GM12874 (cell line): ENCODE measurements around the gene SELENOW.

ENCODE experiments used
- CTCF ChIP-seq: IDR thresholded peaks from 2 replicates; pipeline ENCODE4 v1.5.1; 2011; ENCODE audit warnings: low read depth, mild to moderate bottlenecking, control low read depth, low read length, moderate library complexity; ENCODE audit not compliant: insufficient read depth

SELENOW gene

DNA sequence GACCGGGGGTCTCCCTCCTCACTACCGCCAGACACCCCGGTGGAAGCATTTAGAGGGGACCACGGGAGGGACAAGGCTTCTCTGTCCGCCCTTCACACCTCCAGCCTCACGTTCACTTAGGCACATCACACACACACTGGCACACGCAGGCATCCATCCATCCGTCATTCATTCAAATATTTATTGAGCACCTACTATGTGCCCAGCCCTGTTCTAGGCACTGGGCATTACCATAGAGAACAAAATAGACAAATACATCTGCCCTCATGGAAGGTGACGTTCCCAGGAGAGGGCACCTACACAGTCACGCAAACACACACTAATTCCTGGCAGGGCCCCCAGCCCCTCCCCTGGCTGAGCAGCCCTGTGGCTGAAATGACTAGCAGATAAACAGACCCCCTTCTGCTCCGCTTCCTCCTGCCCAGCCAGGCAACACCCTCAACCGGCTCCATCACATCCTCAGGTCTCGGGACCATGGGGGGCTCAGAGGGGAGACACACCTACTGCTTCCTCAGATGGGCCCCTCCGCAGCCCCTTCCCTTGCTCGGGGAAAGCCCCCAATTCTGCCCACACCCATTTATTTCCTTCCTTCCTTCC, 36.9 kb upstream of the SELENOW start:
- no peak for TF ChIP-seq CTCF

DNA sequence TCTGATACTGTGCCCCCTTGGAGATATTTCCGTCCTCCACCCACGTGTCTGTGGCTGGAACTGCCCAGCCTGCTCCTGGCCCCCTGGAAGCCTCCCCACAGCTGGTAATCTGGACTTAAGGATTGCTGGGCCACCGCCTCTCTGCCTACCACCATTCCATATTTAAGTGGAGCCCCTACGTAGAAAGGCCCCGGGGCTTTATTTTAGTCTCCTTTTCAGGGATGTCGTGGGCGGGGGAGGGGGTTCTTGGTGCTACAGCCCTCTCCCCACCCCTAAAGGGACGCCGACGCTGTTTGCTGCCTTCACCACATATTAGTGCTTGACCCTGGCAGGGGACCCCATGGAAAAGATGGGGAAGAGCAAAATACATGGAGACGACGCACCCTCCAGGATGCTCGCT, 35.9 kb upstream of the SELENOW start:
- TF ChIP-seq CTCF = no peak

- TF ChIP-seq CTCF = no peak
Measured at GRCh38 chr19:47745010-47745901, 33.2 kb upstream of the SELENOW start, which contains the start of gene NOP53. TSS of gene NOP53 (plus strand) at chr19:47745546. CDS start at chr19:47745560, 14 bp downstream.

GRCh38 chr19:47749326-47749725, 29.2 kb upstream of the SELENOW start:
- TF ChIP-seq CTCF = no peak

DNA sequence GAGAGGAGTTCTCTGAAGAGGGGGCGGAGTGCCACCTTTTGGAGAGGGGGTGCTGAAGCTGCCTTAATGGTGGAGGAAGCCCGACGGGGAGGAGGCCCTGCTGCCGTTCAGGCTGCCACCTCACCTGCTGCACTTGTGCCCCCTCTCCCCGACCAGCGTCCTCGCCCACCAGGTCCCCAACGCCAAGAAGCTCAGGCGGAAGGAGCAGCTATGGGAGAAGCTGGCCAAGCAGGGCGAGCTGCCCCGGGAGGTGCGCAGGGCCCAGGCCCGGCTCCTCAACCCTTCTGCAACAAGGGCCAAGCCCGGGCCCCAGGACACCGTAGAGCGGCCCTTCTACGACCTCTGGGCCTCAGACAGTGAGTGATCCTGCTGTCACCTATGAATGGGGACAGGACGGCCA, 27.8 kb upstream of the SELENOW start:
- TF ChIP-seq CTCF = no peak

- TF ChIP-seq CTCF = no peak
Measured at GRCh38 chr19:47752440-47753211, 25.9 kb upstream of the SELENOW start.
